GM23338 (cell line): Measurements from ENCODE around the gene LBHD1.

Source experiments
- NANOG ChIP-seq: IDR thresholded peaks from 2 replicates; pipeline ENCODE4 v1.6.1; 2016; ENCODE audit warnings: antibody characterized with exemption, borderline replicate concordance
- POLR2AphosphoS5 ChIP-seq: IDR thresholded peaks from 2 replicates; pipeline ENCODE4 v1.6.1; 2016; ENCODE audit warnings: antibody characterized with exemption, low read depth
- TF ChIP-seq, protein P1 (sequence below): IDR thresholded peaks from one replicate; pipeline ENCODE4 v1.6.1; 2018; ENCODE audit warnings: antibody characterized with exemption; ENCODE audit not compliant: unreplicated experiment
- TF ChIP-seq, protein P2 (sequence below), 2 experiments: fragments of 200-600 bp in 1 of 2; sonication (generic) in 1 of 2; conservative IDR thresholded peaks; 2 replicates each; pipeline versions ENCODE4 v1.5.1 to v1.6.1; 2016 to 2017; ENCODE audit warnings: antibody characterized with exemption in 2 of 2, low read depth in 2 of 2, mild to moderate bottlenecking in 2 of 2, moderate library complexity in 1 of 2

DNA sequence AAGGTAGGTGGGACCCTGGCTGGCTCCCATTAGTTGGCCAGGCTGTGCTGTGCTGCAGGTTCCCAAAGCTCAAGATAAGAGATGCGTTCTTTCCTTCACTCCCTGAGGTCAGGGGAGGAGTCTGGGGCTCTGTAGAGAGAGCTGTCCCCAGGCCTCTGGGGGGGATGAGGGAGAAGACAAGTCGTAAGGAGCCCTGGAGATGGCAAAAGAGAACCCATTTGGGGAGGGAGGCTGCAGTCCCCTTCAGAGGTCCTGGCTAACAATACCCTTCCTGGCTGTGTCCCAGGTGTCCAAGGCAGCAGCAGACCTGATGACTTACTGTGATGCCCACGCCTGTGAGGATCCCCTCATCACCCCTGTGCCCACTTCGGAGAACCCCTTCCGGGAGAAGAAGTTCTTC lies 36.3 kb upstream of the LBHD1 start:
- TF ChIP-seq, protein P1, sequence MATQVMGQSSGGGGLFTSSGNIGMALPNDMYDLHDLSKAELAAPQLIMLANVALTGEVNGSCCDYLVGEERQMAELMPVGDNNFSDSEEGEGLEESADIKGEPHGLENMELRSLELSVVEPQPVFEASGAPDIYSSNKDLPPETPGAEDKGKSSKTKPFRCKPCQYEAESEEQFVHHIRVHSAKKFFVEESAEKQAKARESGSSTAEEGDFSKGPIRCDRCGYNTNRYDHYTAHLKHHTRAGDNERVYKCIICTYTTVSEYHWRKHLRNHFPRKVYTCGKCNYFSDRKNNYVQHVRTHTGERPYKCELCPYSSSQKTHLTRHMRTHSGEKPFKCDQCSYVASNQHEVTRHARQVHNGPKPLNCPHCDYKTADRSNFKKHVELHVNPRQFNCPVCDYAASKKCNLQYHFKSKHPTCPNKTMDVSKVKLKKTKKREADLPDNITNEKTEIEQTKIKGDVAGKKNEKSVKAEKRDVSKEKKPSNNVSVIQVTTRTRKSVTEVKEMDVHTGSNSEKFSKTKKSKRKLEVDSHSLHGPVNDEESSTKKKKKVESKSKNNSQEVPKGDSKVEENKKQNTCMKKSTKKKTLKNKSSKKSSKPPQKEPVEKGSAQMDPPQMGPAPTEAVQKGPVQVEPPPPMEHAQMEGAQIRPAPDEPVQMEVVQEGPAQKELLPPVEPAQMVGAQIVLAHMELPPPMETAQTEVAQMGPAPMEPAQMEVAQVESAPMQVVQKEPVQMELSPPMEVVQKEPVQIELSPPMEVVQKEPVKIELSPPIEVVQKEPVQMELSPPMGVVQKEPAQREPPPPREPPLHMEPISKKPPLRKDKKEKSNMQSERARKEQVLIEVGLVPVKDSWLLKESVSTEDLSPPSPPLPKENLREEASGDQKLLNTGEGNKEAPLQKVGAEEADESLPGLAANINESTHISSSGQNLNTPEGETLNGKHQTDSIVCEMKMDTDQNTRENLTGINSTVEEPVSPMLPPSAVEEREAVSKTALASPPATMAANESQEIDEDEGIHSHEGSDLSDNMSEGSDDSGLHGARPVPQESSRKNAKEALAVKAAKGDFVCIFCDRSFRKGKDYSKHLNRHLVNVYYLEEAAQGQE: no peak
- TF ChIP-seq, protein P2, sequence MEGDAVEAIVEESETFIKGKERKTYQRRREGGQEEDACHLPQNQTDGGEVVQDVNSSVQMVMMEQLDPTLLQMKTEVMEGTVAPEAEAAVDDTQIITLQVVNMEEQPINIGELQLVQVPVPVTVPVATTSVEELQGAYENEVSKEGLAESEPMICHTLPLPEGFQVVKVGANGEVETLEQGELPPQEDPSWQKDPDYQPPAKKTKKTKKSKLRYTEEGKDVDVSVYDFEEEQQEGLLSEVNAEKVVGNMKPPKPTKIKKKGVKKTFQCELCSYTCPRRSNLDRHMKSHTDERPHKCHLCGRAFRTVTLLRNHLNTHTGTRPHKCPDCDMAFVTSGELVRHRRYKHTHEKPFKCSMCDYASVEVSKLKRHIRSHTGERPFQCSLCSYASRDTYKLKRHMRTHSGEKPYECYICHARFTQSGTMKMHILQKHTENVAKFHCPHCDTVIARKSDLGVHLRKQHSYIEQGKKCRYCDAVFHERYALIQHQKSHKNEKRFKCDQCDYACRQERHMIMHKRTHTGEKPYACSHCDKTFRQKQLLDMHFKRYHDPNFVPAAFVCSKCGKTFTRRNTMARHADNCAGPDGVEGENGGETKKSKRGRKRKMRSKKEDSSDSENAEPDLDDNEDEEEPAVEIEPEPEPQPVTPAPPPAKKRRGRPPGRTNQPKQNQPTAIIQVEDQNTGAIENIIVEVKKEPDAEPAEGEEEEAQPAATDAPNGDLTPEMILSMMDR (conservative IDR thresholded peaks at IDR 0.05; ENCODE audit: low read depth in 2 of 2): no peak
- no peak for TF ChIP-seq NANOG
- no peak for TF ChIP-seq POLR2AphosphoS5
